ENCODE results near the gene ZFPM1. TPM values are rescaled to one million over a fixed set of nuclear protein-coding genes. Genes with fewer than 3 reads are reported as not detected.
A peak's percentile ranks its signal among the peaks of the same experiment; 100 is the strongest.
"Not testable (repeated sequence)": the region's sequence is repeated elsewhere in the genome, so short reads cannot be mapped to it uniquely, and the experiment has no call there.

Gene ZFPM1
- total RNA-seq, 1 donor from 2014 or later: 3.6 TPM

- DNase-seq: no peak
- intact Hi-C loops (cut with DNase I): no loop called here
- ATAC-seq (ENCODE audit: poor library complexity): no peak
Observed at GRCh38 chr16:88515925-88516594, 63.0 kb downstream of the ZFPM1 start.

GRCh38 chr16:88516601-88517061 is 63.6 kb downstream of the ZFPM1 start:
- ATAC-seq (ENCODE audit: poor library complexity) (no peak), DNase-seq (no peak)

GRCh38 chr16:88517208-88517774 is 64.2 kb downstream of the ZFPM1 start:
- ATAC-seq (ENCODE audit: poor library complexity); intact Hi-C loops (cut with DNase I); DNase-seq: not testable (repeated sequence)

More at GRCh38 chr16:88516601-88517061, 63.6 kb downstream of the ZFPM1 start:
- intact Hi-C loops (cut with DNase I): no loop called here

GRCh38 chr16:88518411-88519111 is 65.5 kb downstream of the ZFPM1 start:
- intact Hi-C loops (cut with DNase I); DNase-seq; ATAC-seq (ENCODE audit: poor library complexity): not testable (repeated sequence)

GRCh38 chr16:88519240-88519639 is 66.2 kb downstream of the ZFPM1 start:
- ATAC-seq (ENCODE audit: poor library complexity) (no peak), DNase-seq (no peak)
- intact Hi-C loops (cut with DNase I): no loop called here

GRCh38 chr16:88519938-88520653 is 67.0 kb downstream of the ZFPM1 start:
- no peak for DNase-seq
- no peak for ATAC-seq (ENCODE audit: poor library complexity)
- intact Hi-C loops (cut with DNase I): no loop called here

- intact Hi-C loops (cut with DNase I): no loop called here
- no peak for ATAC-seq (ENCODE audit: poor library complexity)
- DNase-seq: no peak
Observed at GRCh38 chr16:88521674-88522073, 68.6 kb downstream of the ZFPM1 start.

GRCh38 chr16:88522276-88522949 is 69.3 kb downstream of the ZFPM1 start:
- DNase-seq (no peak), ATAC-seq (ENCODE audit: poor library complexity) (no peak)
- intact Hi-C loops (cut with DNase I): no loop called here

GRCh38 chr16:88523309-88524161 is 70.5 kb downstream of the ZFPM1 start:
- ATAC-seq (ENCODE audit: poor library complexity): no peak
- DNase-seq: no peak
- intact Hi-C loops (cut with DNase I): no loop called here

- no peak for DNase-seq
Observed at GRCh38 chr16:88524274-88524972, 71.3 kb downstream of the ZFPM1 start.

GRCh38 chr16:88524973-88525662 is 72.0 kb downstream of the ZFPM1 start:
- no peak for ATAC-seq (ENCODE audit: poor library complexity)
- DNase-seq: no peak
- intact Hi-C loops (cut with DNase I): no loop called here

More at GRCh38 chr16:88524274-88524972, 71.3 kb downstream of the ZFPM1 start:
- ATAC-seq (ENCODE audit: poor library complexity): no peak
- intact Hi-C loops (cut with DNase I): no loop called here

- ATAC-seq (ENCODE audit: poor library complexity) (no peak), DNase-seq (no peak)
- intact Hi-C loops (cut with DNase I): no loop called here
Observed at GRCh38 chr16:88525663-88525990, 72.5 kb downstream of the ZFPM1 start.

GRCh38 chr16:88526008-88526905 is 73.2 kb downstream of the ZFPM1 start:
- intact Hi-C loops (cut with DNase I): loop anchor here (2.0 kb wide), 1 partner anchor 83 kb away; no protein-coding TSS in a partner anchor
- DNase-seq: no peak

GRCh38 chr16:88526906-88527185 is 73.8 kb downstream of the ZFPM1 start:
- ATAC-seq (ENCODE audit: poor library complexity) (peak; percentile 14), DNase-seq (no peak)
- intact Hi-C loops (cut with DNase I): loop anchor here (2.0 kb wide), 1 partner anchor 84 kb away; no protein-coding TSS in a partner anchor

More at GRCh38 chr16:88526008-88526905, 73.2 kb downstream of the ZFPM1 start:
- peak; percentile 1 for ATAC-seq (ENCODE audit: poor library complexity)

- peak; percentile 73 for ATAC-seq (ENCODE audit: poor library complexity)
- peak; percentile 81 for DNase-seq
- intact Hi-C loops (cut with DNase I): loop anchor here (2.0 kb wide), 1 partner anchor 85 kb away; no protein-coding TSS in a partner anchor
Observed at GRCh38 chr16:88527186-88527936, 74.3 kb downstream of the ZFPM1 start.
